Kasumi-1 (cell line): ENCODE measurements around the gene POU6F2.

ENCODE experiments used
- DNase-seq, 2 experiments: peaks; one replicate each; lab custom pipeline; 2025; lab: John Stamatoyannopoulos, UW

POU6F2 gene

GRCh38 chr7:39128287-39128843 lies 150.7 kb downstream of the POU6F2 start:
- no peak for DNase-seq

GRCh38 chr7:39130274-39130673 lies 152.6 kb downstream of the POU6F2 start:
- DNase-seq = no peak

GRCh38 chr7:39130857-39131526 lies 153.3 kb downstream of the POU6F2 start:
- DNase-seq = no peak

- DNase-seq = no peak
These were observed 154.6 kb downstream of the POU6F2 start for GRCh38 chr7:39132306-39132705.

GRCh38 chr7:39133088-39133487 lies 155.4 kb downstream of the POU6F2 start:
- no peak for DNase-seq

GRCh38 chr7:39137480-39137879 lies 159.8 kb downstream of the POU6F2 start:
- DNase-seq = no peak

- no peak for DNase-seq
These were observed 165.0 kb downstream of the POU6F2 start for GRCh38 chr7:39142750-39143149.

GRCh38 chr7:39144420-39144819 lies 166.7 kb downstream of the POU6F2 start:
- no peak for DNase-seq

GRCh38 chr7:39145283-39145682 lies 167.6 kb downstream of the POU6F2 start:
- DNase-seq = no peak

GRCh38 chr7:39145935-39146334 lies 168.2 kb downstream of the POU6F2 start:
- no peak for DNase-seq

- DNase-seq = no peak
These were observed 175.0 kb downstream of the POU6F2 start for GRCh38 chr7:39152701-39153100.

GRCh38 chr7:39153113-39153512 lies 175.4 kb downstream of the POU6F2 start:
- no peak for DNase-seq

GRCh38 chr7:39153647-39154046 lies 175.9 kb downstream of the POU6F2 start:
- DNase-seq = no peak

GRCh38 chr7:39154815-39155214 lies 177.1 kb downstream of the POU6F2 start:
- no peak for DNase-seq

GRCh38 chr7:39158367-39158766 lies 180.7 kb downstream of the POU6F2 start:
- DNase-seq = no peak

GRCh38 chr7:39161903-39162302 lies 184.2 kb downstream of the POU6F2 start:
- no peak for DNase-seq

GRCh38 chr7:39164887-39165286 lies 187.2 kb downstream of the POU6F2 start:
- no peak for DNase-seq

GRCh38 chr7:39168403-39169098 lies 190.8 kb downstream of the POU6F2 start:
- no peak for DNase-seq

- DNase-seq = no peak
These were observed 194.4 kb downstream of the POU6F2 start for GRCh38 chr7:39172137-39172536.

- DNase-seq = no peak
These were observed 203.7 kb downstream of the POU6F2 start for GRCh38 chr7:39181398-39181797.

GRCh38 chr7:39183796-39184195 lies 206.1 kb downstream of the POU6F2 start:
- DNase-seq = no peak

GRCh38 chr7:39184391-39184790 lies 206.7 kb downstream of the POU6F2 start:
- no peak for DNase-seq

GRCh38 chr7:39186131-39186530 lies 208.4 kb downstream of the POU6F2 start:
- DNase-seq = no peak
